ENCODE results near the gene PAX5.

Gene PAX5

DNA sequence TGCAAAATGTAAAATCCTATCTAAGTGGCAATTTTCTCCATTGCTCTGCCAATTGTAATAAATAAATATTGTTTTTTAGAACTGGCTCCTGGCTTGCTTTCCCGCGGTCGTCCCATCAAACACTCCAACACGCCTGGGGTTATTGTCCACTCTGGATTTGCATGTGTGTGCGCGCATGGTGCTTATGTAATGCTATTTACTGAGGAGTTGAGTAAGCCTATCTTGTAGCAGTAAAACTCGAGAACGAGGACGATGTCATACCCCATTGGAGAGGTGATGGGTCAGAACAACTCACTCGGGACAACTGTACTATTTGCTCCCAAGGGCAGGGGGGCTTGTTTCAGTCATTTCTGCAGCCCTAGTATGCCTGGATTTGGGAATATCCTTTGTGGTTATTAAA is 220.9 kb downstream of the PAX5 start (continued):
- TF ChIP-seq, protein P1, sequence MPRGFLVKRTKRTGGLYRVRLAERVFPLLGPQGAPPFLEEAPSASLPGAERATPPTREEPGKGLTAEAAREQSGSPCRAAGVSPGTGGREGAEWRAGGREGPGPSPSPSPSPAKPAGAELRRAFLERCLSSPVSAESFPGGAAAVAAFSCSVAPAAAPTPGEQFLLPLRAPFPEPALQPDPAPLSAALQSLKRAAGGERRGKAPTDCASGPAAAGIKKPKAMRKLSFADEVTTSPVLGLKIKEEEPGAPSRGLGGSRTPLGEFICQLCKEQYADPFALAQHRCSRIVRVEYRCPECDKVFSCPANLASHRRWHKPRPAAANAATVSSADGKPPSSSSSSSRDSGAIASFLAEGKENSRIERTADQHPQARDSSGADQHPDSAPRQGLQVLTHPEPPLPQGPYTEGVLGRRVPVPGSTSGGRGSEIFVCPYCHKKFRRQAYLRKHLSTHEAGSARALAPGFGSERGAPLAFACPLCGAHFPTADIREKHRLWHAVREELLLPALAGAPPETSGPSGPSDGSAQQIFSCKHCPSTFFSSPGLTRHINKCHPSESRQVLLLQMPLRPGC (tag by site-specific recombination; IDR thresholded peaks at IDR 0.05): no peak
- TF ChIP-seq ZNF37A (tag by site-specific recombination; IDR thresholded peaks at IDR 0.05) (no peak), ZFP3 (tag by site-specific recombination; IDR thresholded peaks at IDR 0.05; ENCODE audit: low read depth) (no peak), ZNF211 (tag by site-specific recombination; IDR thresholded peaks at IDR 0.05; ENCODE audit: low read depth) (no peak)
- TF ChIP-seq, protein P2, sequence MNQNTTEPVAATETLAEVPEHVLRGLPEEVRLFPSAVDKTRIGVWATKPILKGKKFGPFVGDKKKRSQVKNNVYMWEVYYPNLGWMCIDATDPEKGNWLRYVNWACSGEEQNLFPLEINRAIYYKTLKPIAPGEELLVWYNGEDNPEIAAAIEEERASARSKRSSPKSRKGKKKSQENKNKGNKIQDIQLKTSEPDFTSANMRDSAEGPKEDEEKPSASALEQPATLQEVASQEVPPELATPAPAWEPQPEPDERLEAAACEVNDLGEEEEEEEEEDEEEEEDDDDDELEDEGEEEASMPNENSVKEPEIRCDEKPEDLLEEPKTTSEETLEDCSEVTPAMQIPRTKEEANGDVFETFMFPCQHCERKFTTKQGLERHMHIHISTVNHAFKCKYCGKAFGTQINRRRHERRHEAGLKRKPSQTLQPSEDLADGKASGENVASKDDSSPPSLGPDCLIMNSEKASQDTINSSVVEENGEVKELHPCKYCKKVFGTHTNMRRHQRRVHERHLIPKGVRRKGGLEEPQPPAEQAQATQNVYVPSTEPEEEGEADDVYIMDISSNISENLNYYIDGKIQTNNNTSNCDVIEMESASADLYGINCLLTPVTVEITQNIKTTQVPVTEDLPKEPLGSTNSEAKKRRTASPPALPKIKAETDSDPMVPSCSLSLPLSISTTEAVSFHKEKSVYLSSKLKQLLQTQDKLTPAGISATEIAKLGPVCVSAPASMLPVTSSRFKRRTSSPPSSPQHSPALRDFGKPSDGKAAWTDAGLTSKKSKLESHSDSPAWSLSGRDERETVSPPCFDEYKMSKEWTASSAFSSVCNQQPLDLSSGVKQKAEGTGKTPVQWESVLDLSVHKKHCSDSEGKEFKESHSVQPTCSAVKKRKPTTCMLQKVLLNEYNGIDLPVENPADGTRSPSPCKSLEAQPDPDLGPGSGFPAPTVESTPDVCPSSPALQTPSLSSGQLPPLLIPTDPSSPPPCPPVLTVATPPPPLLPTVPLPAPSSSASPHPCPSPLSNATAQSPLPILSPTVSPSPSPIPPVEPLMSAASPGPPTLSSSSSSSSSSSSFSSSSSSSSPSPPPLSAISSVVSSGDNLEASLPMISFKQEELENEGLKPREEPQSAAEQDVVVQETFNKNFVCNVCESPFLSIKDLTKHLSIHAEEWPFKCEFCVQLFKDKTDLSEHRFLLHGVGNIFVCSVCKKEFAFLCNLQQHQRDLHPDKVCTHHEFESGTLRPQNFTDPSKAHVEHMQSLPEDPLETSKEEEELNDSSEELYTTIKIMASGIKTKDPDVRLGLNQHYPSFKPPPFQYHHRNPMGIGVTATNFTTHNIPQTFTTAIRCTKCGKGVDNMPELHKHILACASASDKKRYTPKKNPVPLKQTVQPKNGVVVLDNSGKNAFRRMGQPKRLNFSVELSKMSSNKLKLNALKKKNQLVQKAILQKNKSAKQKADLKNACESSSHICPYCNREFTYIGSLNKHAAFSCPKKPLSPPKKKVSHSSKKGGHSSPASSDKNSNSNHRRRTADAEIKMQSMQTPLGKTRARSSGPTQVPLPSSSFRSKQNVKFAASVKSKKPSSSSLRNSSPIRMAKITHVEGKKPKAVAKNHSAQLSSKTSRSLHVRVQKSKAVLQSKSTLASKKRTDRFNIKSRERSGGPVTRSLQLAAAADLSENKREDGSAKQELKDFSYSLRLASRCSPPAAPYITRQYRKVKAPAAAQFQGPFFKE (tag by site-specific recombination; IDR thresholded peaks at IDR 0.05; ENCODE audit: borderline replicate concordance): no peak

GRCh38 chr9:36812556-36812955 is 221.5 kb downstream of the PAX5 start:
- Histone ChIP-seq H3K27ac (ENCODE audit: extremely low read depth, low read depth, low read length) (no peak overlapping the region), H3K4me3 (ENCODE audit: low read depth, low read length) (no peak overlapping the region), H3K4me1 (ENCODE audit: control insufficient read depth, insufficient read depth, low read length) (no peaks in the 10 kb centered on the region), H3K9me3 (ENCODE audit: control insufficient read depth, insufficient read depth, low read depth, low read length) (no peaks in the 10 kb centered on the region), H3K36me3 (ENCODE audit: control insufficient read depth in 2 of 2, insufficient read depth in 1 of 2, low read length in 2 of 2) (no peaks in the 10 kb centered on the region)
- no peak for TF ChIP-seq ZSCAN23 (tag by site-specific recombination; IDR thresholded peaks at IDR 0.05)
- TF ChIP-seq GLIS1 (tag by site-specific recombination; IDR thresholded peaks at IDR 0.05): no peak
- no peak for TF ChIP-seq ZSCAN5A (tag by site-specific recombination; IDR thresholded peaks at IDR 0.05)
- no peak for TF ChIP-seq FEZF1 (tag by site-specific recombination; IDR thresholded peaks at IDR 0.05)
- TF ChIP-seq BCL11B (tag by site-specific recombination; IDR thresholded peaks at IDR 0.05; ENCODE audit: low read depth): no peak
- TF ChIP-seq ZBTB7A (tag by site-specific recombination; IDR thresholded peaks at IDR 0.05; ENCODE audit: low read depth): no peak
- TF ChIP-seq GFI1B (tag by site-specific recombination; IDR thresholded peaks at IDR 0.05): no peak
- no peak for TF ChIP-seq BCL11A (tag by site-specific recombination; IDR thresholded peaks at IDR 0.05; ENCODE audit: low read depth)
- no peak for TF ChIP-seq HOXA7 (CRISPR knock-in tag; IDR thresholded peaks at IDR 0.05; ENCODE audit: borderline replicate concordance)
- TF ChIP-seq ZNF24 (tag by site-specific recombination; IDR thresholded peaks at IDR 0.05): no peak
- TF ChIP-seq ZNF341 (tag by site-specific recombination; IDR thresholded peaks at IDR 0.05; ENCODE audit: low read depth): no peak
- ChIA-PET CTCF (interaction anchor here (0.7 kb wide), 1 partner anchor 50 kb away, joined by 3 read pairs; no protein-coding TSS in a partner anchor), POLR2A (no interaction called here)

GRCh38 chr9:36808251-36808650 is 225.8 kb downstream of the PAX5 start:
- Histone ChIP-seq H3K27ac (ENCODE audit: extremely low read depth, low read depth, low read length) (no peak overlapping the region), H3K4me3 (ENCODE audit: low read depth, low read length) (no peak overlapping the region), H3K4me1 (ENCODE audit: control insufficient read depth, insufficient read depth, low read length) (no peaks in the 10 kb centered on the region), H3K9me3 (ENCODE audit: control insufficient read depth, insufficient read depth, low read depth, low read length) (no peaks in the 10 kb centered on the region), H3K36me3 (ENCODE audit: control insufficient read depth in 2 of 2, insufficient read depth in 1 of 2, low read length in 2 of 2) (no peaks in the 10 kb centered on the region)
- CTCF ChIA-PET: interaction anchor here (0.6 to 0.9 kb wide), 2 partner anchors 16 to 370 kb away, joined by 3 to 4 read pairs; no protein-coding TSS in a partner anchor
- POLR2A ChIA-PET: no interaction called here
- TF ChIP-seq ZNF423 (tag by site-specific recombination; IDR thresholded peaks at IDR 0.05): no peak
- TF ChIP-seq, protein P3, sequence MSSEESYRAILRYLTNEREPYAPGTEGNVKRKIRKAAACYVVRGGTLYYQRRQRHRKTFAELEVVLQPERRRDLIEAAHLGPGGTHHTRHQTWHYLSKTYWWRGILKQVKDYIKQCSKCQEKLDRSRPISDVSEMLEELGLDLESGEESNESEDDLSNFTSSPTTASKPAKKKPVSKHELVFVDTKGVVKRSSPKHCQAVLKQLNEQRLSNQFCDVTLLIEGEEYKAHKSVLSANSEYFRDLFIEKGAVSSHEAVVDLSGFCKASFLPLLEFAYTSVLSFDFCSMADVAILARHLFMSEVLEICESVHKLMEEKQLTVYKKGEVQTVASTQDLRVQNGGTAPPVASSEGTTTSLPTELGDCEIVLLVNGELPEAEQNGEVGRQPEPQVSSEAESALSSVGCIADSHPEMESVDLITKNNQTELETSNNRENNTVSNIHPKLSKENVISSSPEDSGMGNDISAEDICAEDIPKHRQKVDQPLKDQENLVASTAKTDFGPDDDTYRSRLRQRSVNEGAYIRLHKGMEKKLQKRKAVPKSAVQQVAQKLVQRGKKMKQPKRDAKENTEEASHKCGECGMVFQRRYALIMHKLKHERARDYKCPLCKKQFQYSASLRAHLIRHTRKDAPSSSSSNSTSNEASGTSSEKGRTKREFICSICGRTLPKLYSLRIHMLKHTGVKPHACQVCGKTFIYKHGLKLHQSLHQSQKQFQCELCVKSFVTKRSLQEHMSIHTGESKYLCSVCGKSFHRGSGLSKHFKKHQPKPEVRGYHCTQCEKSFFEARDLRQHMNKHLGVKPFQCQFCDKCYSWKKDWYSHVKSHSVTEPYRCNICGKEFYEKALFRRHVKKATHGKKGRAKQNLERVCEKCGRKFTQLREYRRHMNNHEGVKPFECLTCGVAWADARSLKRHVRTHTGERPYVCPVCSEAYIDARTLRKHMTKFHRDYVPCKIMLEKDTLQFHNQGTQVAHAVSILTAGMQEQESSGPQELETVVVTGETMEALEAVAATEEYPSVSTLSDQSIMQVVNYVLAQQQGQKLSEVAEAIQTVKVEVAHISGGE (tag by site-specific recombination; conservative IDR thresholded peaks at IDR 0.05; ENCODE audit: low read depth): no peak
- TF ChIP-seq, protein P4, sequence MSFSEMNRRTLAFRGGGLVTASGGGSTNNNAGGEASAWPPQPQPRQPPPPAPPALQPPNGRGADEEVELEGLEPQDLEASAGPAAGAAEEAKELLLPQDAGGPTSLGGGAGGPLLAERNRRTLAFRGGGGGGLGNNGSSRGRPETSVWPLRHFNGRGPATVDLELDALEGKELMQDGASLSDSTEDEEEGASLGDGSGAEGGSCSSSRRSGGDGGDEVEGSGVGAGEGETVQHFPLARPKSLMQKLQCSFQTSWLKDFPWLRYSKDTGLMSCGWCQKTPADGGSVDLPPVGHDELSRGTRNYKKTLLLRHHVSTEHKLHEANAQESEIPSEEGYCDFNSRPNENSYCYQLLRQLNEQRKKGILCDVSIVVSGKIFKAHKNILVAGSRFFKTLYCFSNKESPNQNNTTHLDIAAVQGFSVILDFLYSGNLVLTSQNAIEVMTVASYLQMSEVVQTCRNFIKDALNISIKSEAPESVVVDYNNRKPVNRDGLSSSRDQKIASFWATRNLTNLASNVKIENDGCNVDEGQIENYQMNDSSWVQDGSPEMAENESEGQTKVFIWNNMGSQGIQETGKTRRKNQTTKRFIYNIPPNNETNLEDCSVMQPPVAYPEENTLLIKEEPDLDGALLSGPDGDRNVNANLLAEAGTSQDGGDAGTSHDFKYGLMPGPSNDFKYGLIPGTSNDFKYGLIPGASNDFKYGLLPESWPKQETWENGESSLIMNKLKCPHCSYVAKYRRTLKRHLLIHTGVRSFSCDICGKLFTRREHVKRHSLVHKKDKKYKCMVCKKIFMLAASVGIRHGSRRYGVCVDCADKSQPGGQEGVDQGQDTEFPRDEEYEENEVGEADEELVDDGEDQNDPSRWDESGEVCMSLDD (tag by site-specific recombination; IDR thresholded peaks at IDR 0.05): no peak

Measured in HEK293 (cell line).